ENCODE results near the gene SUMO2. TPM values are rescaled to one million over a fixed set of nuclear protein-coding genes. Genes with fewer than 3 reads are reported as not detected.
"Not testable (repeated sequence)": the region's sequence is repeated elsewhere in the genome, so short reads cannot be mapped to it uniquely, and the experiment has no call there.

SUMO2 gene
- total and polyA plus RNA-seq, 2 of the 8 experiments (the other 6 are each of a cell fraction or from before 2014, with no cell fraction given), result 184 to 779 TPM

DNA sequence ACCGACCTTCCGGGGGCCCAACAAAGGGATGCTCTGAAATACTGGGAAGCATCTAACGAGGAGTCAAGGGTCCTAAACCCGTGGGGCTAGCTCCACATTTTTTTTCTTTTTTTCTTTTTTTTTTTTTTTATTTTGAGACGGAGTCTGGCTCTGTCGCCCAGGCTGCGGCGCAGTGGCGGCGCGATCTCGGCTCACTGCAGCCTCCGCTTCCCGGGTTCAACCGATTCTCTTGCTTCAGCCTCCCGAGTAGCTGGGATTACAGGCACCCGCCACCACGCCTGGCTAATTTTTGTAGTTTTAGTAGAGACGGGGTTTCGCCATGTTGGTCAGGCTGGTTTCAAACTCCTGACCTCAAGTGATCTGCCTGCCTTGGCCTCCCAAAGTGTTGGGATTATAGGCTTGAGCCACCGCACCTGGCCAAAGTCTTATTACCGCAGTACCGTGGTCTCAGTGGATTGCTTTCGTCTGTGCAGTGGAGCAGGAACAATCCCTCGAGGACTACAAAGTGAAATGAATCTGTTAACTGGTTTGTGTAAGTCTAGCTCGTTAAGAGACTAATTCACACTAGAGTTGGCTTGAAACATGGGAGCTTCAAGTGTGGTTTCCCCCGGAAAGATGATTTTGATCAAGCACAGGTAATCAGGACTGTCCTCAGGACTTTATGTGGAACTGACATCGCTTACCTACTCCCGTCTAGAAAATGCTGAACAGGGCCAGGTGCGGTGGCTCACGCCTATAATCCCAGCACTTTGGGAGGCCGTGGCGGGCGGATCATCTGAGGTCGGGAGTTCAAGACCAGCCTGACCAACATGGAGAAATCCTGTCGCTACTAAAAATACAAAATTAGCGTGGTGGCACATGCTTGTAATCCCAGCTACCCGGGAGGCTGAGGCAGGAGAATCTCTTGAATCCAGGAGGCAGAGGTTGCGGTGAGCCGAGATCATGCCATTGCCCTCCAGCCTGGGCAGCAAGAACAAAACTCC is 50.5 kb downstream of the SUMO2 start:
- H3K23me2 ChIP-seq (ENCODE audit: low read depth, low read length); H2BK12ac ChIP-seq (ENCODE audit: low read depth, low read length); H3K79me1 ChIP-seq (ENCODE audit: low read depth, low read length); H3K18ac ChIP-seq (ENCODE audit: extremely low read depth, low read length); H3K27me3 ChIP-seq (replicated peaks in 1 of 4; ENCODE audit: control insufficient read depth in 3 of 4, extremely low read depth in 1 of 4, insufficient read depth in 3 of 4, low read length in 3 of 4); H2BK15ac ChIP-seq (ENCODE audit: low read length); H2BK20ac ChIP-seq (ENCODE audit: low read length); H3K79me2 ChIP-seq (ENCODE audit: control insufficient read depth in 1 of 2, insufficient read depth in 2 of 2, low read length in 2 of 2); DNase-seq (ENCODE audit: low read depth in 1 of 2, low spot score in 2 of 2); H2AK5ac ChIP-seq (ENCODE audit: low read depth, low read length); H3K9me3 ChIP-seq (ENCODE audit: insufficient read depth in 2 of 2, low read depth in 1 of 2, low read length in 1 of 2); H3K4me1 ChIP-seq (replicated peaks in 1 of 4; ENCODE audit: control insufficient read depth in 3 of 4, insufficient read depth in 4 of 4, low read length in 3 of 4); H3K14ac ChIP-seq (ENCODE audit: insufficient read length); H2BK120ac ChIP-seq (replicated peaks; ENCODE audit: low read depth, low read length); FAIRE-seq; H2BK5ac ChIP-seq (ENCODE audit: low read depth, low read length); H3K23ac ChIP-seq (ENCODE audit: insufficient read length): not testable (repeated sequence)
- peak overlapping the region; percentile 69 to 95 (median 74) for H3K4me3 ChIP-seq (ENCODE audit: extremely low read depth in 1 of 4, insufficient read depth in 2 of 4, low read depth in 3 of 4, low read length in 4 of 4)
- 89% methylated on average over 37 of the region's 40 CpGs; no CpG with 5 or more reads in 1 of the 2 experiments for WGBS, 2 experiments (ENCODE audit: extremely low coverage in 1 of 2, insufficient coverage in 1 of 2, insufficient read length in 1 of 2, insufficient replicate concordance in 2 of 2, low coverage in 1 of 2, low lambda C conversion rate in 2 of 2, missing lambda C conversion rate in 1 of 2)
- peak overlapping the region; percentile 46 to 80 for H3K4me2 ChIP-seq (ENCODE audit: insufficient read depth in 1 of 2, low read depth in 2 of 2, low read length in 2 of 2)
- peak overlapping the region in 3 of 4 experiments; percentile 72 to 82 (median 77); a peak in 6 of 7 replicates for H3K9ac ChIP-seq (replicated peaks in 1 of 4; ENCODE audit: extremely low read depth in 1 of 4, low read depth in 3 of 4, low read length in 3 of 4)
- ChIA-PET CTCF (ENCODE audit: partially characterized antibody) (interaction anchor here (1.0 to 12.9 kb wide), 22 partner anchors 7 to 139 kb away, joined by 3 to 239 read pairs (median 6); partner anchors contain the start of genes ARMC7 and MIF4GD), POLR2A (ENCODE audit: partially characterized antibody) (interaction anchor here (0.6 to 13.9 kb wide), 24 partner anchors 8 to 203 kb away, joined by 3 to 134 read pairs (median 6); partner anchors contain the start of genes JPT1, NUP85, SLC16A5 and SUMO2)
- H3K4ac ChIP-seq (replicated peaks; ENCODE audit: insufficient read length, low read depth, low read length), result peak overlapping the region; percentile 78
- peak; percentile 12 for TF ChIP-seq ASH2L (IDR thresholded peaks at IDR 0.05; ENCODE audit: low read length)
- peak overlapping the region; percentile 86; the same call in 1 of the 2 replicates for H4K8ac ChIP-seq (ENCODE audit: extremely low read depth, insufficient read depth, low read length)
- H3K36me3 ChIP-seq (ENCODE audit: control insufficient read depth in 2 of 4, insufficient read depth in 4 of 4, low read length in 3 of 4), result peaks cover 2 to 30% (median 15%) of the 10 kb centered on the region in 4 experiments
- peak overlapping the region; percentile 48; the same call in 1 of the 2 replicates for H2AFZ ChIP-seq (ENCODE audit: low read length)
- peak overlapping the region; percentile 80 for H4K5ac ChIP-seq (ENCODE audit: insufficient read length, low read depth, low read length)
- peak overlapping the region; percentile 81; the same call in 1 of the 2 replicates for H3K27ac ChIP-seq (ENCODE audit: low read depth, low read length)
- H4K91ac ChIP-seq (replicated peaks; ENCODE audit: insufficient read length, low read length), result peak overlapping the region; percentile 54
- H4K20me1 ChIP-seq (replicated peaks in 1 of 2; ENCODE audit: control insufficient read depth in 1 of 2, insufficient read depth in 2 of 2, low read length in 2 of 2), result peaks cover 8 to 11% of the 10 kb centered on the region in 2 experiments
- peak overlapping the region; percentile 59 for H3K56ac ChIP-seq (replicated peaks; ENCODE audit: insufficient read length, low read depth, low read length)

Measured in H1 (cell line).